Duodenal mucosa (tissue), 2 donors: ENCODE measurements around the gene RHOJ.

ENCODE experiments used
- H3K27ac ChIP-seq: one replicate; pipeline ENCODE4 v1.7.0; 2013; ENCODE audit warnings: low read depth, low read length
- H3K27me3 ChIP-seq, 2 donors: one replicate each; pipeline ENCODE4 v1.7.0; 2013; ENCODE audit warnings: low read length in 2 of 2, control low read depth in 1 of 2; ENCODE audit not compliant: insufficient read depth in 2 of 2, control insufficient read depth in 1 of 2
- H3K36me3 ChIP-seq, 2 donors: one replicate each; pipeline ENCODE4 v1.7.0; 2013; ENCODE audit warnings: low read length in 2 of 2, control low read depth in 1 of 2; ENCODE audit not compliant: insufficient read depth in 2 of 2, control insufficient read depth in 1 of 2
- H3K4me1 ChIP-seq, 2 donors: one replicate each; pipeline ENCODE4 v1.7.0; 2013; ENCODE audit warnings: low read length in 2 of 2, control low read depth in 1 of 2; ENCODE audit not compliant: insufficient read depth in 2 of 2, control insufficient read depth in 1 of 2
- H3K4me3 ChIP-seq, 2 donors: one replicate each; pipeline ENCODE4 v1.7.0; 2013; ENCODE audit warnings: low read length in 2 of 2, low read depth in 1 of 2
- H3K9ac ChIP-seq, 2 donors: one replicate each; pipeline ENCODE4 v1.7.0; 2013; ENCODE audit warnings: low read length in 2 of 2, low read depth in 1 of 2
- H3K9me3 ChIP-seq, 2 donors: one replicate each; pipeline ENCODE4 v1.7.0; 2013; ENCODE audit warnings: low read length in 2 of 2, control low read depth in 1 of 2; ENCODE audit not compliant: control insufficient read depth in 1 of 2

Gene RHOJ

GRCh38 chr14:63322472-63322871 lies 118.2 kb downstream of the RHOJ start:
- no peak overlapping the region for H3K4me3 ChIP-seq
- no peaks in the 10 kb centered on the region for H3K36me3 ChIP-seq
- no peaks in the 10 kb centered on the region for H3K4me1 ChIP-seq
- H3K9ac ChIP-seq: no peak overlapping the region
- H3K27me3 ChIP-seq: no peaks in the 10 kb centered on the region
- no peaks in the 10 kb centered on the region for H3K9me3 ChIP-seq
- no peak overlapping the region for H3K27ac ChIP-seq

GRCh38 chr14:63322897-63323573 lies 118.8 kb downstream of the RHOJ start:
- Histone ChIP-seq H3K4me1 (no peaks in the 10 kb centered on the region), H3K27me3 (no peaks in the 10 kb centered on the region), H3K9me3 (no peaks in the 10 kb centered on the region), H3K9ac (no peak overlapping the region), H3K4me3 (no peak overlapping the region), H3K27ac (no peak overlapping the region), H3K36me3 (no peaks in the 10 kb centered on the region)

DNA sequence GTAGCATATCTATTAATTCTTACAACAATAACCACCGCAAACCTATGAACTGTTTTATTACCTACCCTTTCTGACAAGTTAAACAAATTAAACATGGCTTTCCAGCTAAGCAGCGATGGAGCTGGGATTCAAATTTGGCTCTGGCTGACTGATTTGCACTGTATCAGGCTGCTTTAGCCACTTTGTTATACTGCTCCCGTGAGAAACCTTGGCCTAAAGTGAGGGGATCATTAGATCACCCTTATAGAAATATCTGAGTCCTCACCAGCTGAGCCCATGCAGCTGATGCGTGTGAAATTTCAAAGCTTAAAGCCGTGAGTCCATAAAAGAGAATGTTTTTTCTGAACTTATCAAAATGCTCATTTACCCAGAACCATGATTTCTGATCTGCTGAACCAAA lies 122.6 kb downstream of the RHOJ start:
- Histone ChIP-seq H3K27me3 (no peaks in the 10 kb centered on the region), H3K9me3 (no peaks in the 10 kb centered on the region), H3K36me3 (no peaks in the 10 kb centered on the region), H3K27ac (no peak overlapping the region), H3K4me3 (no peak overlapping the region), H3K4me1 (no peaks in the 10 kb centered on the region), H3K9ac (no peak overlapping the region)

DNA sequence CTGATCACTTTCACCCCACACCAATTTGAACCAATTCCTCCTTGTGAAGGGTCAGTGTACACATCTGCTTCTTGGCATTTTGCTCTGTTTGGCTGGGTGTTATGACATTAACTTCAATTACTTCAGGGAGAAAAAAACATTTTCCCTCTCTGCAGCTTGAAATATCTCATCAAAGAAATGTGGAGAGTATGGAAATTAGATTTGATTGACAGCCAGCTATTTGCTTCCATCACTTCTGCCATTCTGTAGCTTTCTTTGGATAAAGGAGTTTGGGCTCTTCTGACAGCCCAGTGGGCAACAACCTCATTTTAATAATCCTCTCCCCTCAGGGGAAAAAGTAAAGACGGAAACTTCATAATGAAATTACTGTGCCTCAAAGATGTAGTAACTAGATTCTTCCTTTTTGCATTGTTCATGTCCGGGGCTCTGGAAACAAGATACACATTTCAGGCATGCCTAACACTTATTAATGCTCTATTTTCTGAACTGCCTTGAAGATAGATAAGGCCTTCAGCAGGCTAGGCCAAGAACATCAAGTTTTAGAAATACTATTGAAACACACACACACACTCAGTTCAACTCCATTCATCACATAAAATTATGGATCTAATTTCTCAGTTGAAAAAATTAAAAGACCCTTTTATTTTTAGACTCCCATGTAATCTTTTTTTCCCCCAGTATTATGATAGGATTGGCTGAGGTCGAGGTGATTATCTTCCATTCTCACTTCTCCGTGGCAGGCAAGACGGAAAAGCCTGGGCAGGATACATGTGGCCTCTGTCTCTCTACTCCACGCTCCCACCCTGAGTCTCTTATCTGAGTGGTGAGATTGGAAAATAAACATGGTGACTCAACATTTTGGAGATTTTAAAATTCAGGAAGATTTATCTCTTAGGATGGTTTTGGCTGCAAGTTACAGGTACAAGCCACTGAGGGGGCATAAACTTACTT lies 124.8 kb downstream of the RHOJ start:
- no peak overlapping the region for H3K27ac ChIP-seq

DNA sequence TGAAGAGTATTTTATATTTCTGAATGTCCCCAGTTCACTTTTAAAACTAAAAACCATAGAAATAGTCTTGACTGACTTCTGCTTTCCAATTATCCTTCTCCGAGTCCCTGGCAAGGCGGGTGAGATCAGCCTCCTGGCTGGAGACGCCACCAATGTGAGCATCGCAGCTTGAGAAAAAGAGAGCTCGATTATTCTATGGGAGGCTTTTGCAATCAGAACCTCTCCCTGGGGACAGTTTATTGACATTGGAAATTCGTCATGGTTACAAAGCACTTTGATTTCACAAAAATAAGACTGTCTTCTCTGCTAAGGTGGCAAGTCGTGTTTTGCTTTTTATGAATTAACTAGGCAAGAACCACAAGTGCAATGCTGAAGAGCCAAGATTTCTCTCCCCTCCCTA lies 138.1 kb downstream of the RHOJ start:
- no peaks in the 10 kb centered on the region for H3K4me1 ChIP-seq
- H3K27me3 ChIP-seq: no peaks in the 10 kb centered on the region
- H3K9me3 ChIP-seq: no peaks in the 10 kb centered on the region
- H3K4me3 ChIP-seq: no peak overlapping the region
- no peak overlapping the region for H3K27ac ChIP-seq
- H3K36me3 ChIP-seq: no peaks in the 10 kb centered on the region
- no peak overlapping the region for H3K9ac ChIP-seq

More for the DNA sequence above, 124.8 kb downstream of the RHOJ start:
- H3K36me3 ChIP-seq: no peaks in the 10 kb centered on the region
- H3K9ac ChIP-seq: no peak overlapping the region
- no peaks in the 10 kb centered on the region for H3K27me3 ChIP-seq
- H3K9me3 ChIP-seq: no peaks in the 10 kb centered on the region
- H3K4me3 ChIP-seq: no peak overlapping the region
- H3K4me1 ChIP-seq: no peaks in the 10 kb centered on the region
